ENCODE results near the gene TMPRSS4. TPM values are rescaled to one million over a fixed set of nuclear protein-coding genes. Genes with fewer than 3 reads are reported as not detected.

The TMPRSS4 gene
- total and polyA plus RNA-seq, 2 experiments from 2014 or later: 0.10 to 0.58 TPM

DNA sequence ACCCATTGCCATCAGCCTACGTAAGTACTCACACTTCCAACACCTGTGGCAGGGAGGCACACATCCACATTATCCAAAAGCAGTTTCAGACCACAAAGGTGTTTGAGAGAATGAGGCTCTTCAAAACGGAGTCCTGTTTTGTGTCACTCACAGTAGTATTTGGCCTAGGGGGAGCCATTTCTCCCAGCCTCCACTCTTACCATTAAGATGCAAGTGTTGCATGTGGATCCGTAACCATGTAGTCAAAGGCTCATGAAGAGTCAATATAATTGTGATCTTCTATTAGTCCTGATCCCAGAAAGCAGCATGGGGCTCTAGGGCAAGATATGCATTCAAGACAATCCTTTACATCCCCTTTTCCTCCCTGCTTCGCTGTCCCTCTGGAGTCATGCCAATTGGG, 49.2 kb upstream of the TMPRSS4 start:
- Histone ChIP-seq H3K9me2 (ENCODE audit: insufficient read depth) (no peaks in the 10 kb centered on the region; the same call in 1 of the 2 replicates), H3K36me3 (ENCODE audit: insufficient read depth) (no peaks in the 10 kb centered on the region), H3K4me3 (no peak overlapping the region), H3K27ac (ENCODE audit: low read depth) (no peak overlapping the region), H3K79me2 (replicated peaks; ENCODE audit: insufficient read depth) (no peaks in the 10 kb centered on the region), H3K4me2 (no peak overlapping the region), H2AFZ (0 out of 2 replicates have a peak overlapping the region, but pooled peaks have one; percentile 39), H3F3A (replicated peaks; ENCODE audit: low read depth) (no peaks in the 10 kb centered on the region), H3K4me1 (ENCODE audit: insufficient read depth) (no peaks in the 10 kb centered on the region), H4K20me1 (replicated peaks; ENCODE audit: insufficient read depth) (no peaks in the 10 kb centered on the region), H3K27me3 (ENCODE audit: insufficient read depth) (no peaks in the 10 kb centered on the region)
- Mint-ChIP-seq H3K9me3 (no peaks in the 10 kb centered on the region; the same call in 1 of the 3 replicates), H3K4me1 (no peaks in the 10 kb centered on the region), H3K27me3 (ENCODE audit: insufficient read depth, low read depth, poor library complexity) (no peaks in the 10 kb centered on the region), H3K36me3 (ENCODE audit: low read depth) (no peaks in the 10 kb centered on the region), H3K4me3 (no peak overlapping the region), H3K27ac (no peak overlapping the region)
- TF ChIP-seq EZH2 (IDR thresholded peaks at IDR 0.05; ENCODE audit: low read depth, unreplicated experiment): no peak
- TF ChIP-seq NANOG (IDR thresholded peaks at IDR 0.05; ENCODE audit: borderline replicate concordance): no peak
- TF ChIP-seq, protein P1, sequence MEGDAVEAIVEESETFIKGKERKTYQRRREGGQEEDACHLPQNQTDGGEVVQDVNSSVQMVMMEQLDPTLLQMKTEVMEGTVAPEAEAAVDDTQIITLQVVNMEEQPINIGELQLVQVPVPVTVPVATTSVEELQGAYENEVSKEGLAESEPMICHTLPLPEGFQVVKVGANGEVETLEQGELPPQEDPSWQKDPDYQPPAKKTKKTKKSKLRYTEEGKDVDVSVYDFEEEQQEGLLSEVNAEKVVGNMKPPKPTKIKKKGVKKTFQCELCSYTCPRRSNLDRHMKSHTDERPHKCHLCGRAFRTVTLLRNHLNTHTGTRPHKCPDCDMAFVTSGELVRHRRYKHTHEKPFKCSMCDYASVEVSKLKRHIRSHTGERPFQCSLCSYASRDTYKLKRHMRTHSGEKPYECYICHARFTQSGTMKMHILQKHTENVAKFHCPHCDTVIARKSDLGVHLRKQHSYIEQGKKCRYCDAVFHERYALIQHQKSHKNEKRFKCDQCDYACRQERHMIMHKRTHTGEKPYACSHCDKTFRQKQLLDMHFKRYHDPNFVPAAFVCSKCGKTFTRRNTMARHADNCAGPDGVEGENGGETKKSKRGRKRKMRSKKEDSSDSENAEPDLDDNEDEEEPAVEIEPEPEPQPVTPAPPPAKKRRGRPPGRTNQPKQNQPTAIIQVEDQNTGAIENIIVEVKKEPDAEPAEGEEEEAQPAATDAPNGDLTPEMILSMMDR (conservative IDR thresholded peaks at IDR 0.05; ENCODE audit: low read depth in 2 of 2): peak in 1 of 2 experiments; percentile 51; a peak in 3 of 4 replicates
- ATAC-seq: no peak
- peak; percentile 15 for DNase-seq (ENCODE audit: low spot score)

DNA sequence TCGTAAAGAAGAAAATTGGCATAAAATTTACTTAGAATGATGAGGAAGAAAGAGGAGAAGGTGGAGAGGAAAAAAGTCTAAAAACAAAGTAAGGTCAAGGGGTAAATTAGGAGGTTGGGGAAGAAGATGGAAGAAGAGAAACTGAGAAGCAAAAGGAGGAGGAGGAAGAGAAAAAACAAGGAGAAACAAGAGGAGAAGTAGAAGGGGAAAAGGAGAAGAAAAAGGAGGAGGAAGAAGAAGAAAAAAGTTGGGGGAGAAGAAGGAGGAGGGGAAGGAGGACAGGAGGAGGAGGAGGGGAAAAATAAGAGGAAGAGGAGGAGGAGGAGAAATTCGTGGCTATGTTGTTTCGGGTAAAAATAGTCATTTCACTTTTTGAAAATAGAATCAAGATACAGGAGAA, 48.3 kb upstream of the TMPRSS4 start:
- no peaks in the 10 kb centered on the region for H3K27me3 Mint-ChIP-seq (ENCODE audit: insufficient read depth, low read depth, poor library complexity)
- Histone ChIP-seq H3K27me3 (ENCODE audit: insufficient read depth) (no peaks in the 10 kb centered on the region), H4K20me1 (replicated peaks; ENCODE audit: insufficient read depth) (no peaks in the 10 kb centered on the region), H3K9me2 (ENCODE audit: insufficient read depth) (no peaks in the 10 kb centered on the region; the same call in 1 of the 2 replicates), H3K4me2 (no peak overlapping the region), H3K36me3 (ENCODE audit: insufficient read depth) (no peaks in the 10 kb centered on the region), H3K4me1 (ENCODE audit: insufficient read depth) (no peaks in the 10 kb centered on the region), H3F3A (replicated peaks; ENCODE audit: low read depth) (no peaks in the 10 kb centered on the region), H2AFZ (no peak overlapping the region), H3K4me3 (no peak overlapping the region), H3K27ac (ENCODE audit: low read depth) (no peak overlapping the region), H3K79me2 (replicated peaks; ENCODE audit: insufficient read depth) (no peaks in the 10 kb centered on the region)
- no peaks in the 10 kb centered on the region for H3K36me3 Mint-ChIP-seq (ENCODE audit: low read depth)
- ATAC-seq (no peak), DNase-seq (ENCODE audit: low spot score) (no peak)
- H3K27ac Mint-ChIP-seq: no peak overlapping the region
- H3K9me3 Mint-ChIP-seq: no peaks in the 10 kb centered on the region; the same call in 1 of the 3 replicates
- H3K4me3 Mint-ChIP-seq: no peak overlapping the region
- no peaks in the 10 kb centered on the region for H3K4me1 Mint-ChIP-seq
- TF ChIP-seq EZH2phosphoT487 (IDR thresholded peaks at IDR 0.05; ENCODE audit: unreplicated experiment) (no peak), JUNB (IDR thresholded peaks at IDR 0.05; ENCODE audit: unreplicated experiment) (no peak), NANOG (IDR thresholded peaks at IDR 0.05; ENCODE audit: borderline replicate concordance) (no peak), ZNF331 (CRISPR knock-in tag; IDR thresholded peaks at IDR 0.05; ENCODE audit: low read depth) (no peak), CREB1 (CRISPR knock-in tag; IDR thresholded peaks at IDR 0.05; ENCODE audit: low read depth) (no peak), POLR2AphosphoS5 (IDR thresholded peaks at IDR 0.05; ENCODE audit: low read depth) (no peak), ZNF114 (CRISPR knock-in tag; IDR thresholded peaks at IDR 0.05) (no peak)
- TF ChIP-seq, protein P2, sequence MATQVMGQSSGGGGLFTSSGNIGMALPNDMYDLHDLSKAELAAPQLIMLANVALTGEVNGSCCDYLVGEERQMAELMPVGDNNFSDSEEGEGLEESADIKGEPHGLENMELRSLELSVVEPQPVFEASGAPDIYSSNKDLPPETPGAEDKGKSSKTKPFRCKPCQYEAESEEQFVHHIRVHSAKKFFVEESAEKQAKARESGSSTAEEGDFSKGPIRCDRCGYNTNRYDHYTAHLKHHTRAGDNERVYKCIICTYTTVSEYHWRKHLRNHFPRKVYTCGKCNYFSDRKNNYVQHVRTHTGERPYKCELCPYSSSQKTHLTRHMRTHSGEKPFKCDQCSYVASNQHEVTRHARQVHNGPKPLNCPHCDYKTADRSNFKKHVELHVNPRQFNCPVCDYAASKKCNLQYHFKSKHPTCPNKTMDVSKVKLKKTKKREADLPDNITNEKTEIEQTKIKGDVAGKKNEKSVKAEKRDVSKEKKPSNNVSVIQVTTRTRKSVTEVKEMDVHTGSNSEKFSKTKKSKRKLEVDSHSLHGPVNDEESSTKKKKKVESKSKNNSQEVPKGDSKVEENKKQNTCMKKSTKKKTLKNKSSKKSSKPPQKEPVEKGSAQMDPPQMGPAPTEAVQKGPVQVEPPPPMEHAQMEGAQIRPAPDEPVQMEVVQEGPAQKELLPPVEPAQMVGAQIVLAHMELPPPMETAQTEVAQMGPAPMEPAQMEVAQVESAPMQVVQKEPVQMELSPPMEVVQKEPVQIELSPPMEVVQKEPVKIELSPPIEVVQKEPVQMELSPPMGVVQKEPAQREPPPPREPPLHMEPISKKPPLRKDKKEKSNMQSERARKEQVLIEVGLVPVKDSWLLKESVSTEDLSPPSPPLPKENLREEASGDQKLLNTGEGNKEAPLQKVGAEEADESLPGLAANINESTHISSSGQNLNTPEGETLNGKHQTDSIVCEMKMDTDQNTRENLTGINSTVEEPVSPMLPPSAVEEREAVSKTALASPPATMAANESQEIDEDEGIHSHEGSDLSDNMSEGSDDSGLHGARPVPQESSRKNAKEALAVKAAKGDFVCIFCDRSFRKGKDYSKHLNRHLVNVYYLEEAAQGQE (IDR thresholded peaks at IDR 0.05; ENCODE audit: unreplicated experiment): no peak
- TF ChIP-seq, protein P3, sequence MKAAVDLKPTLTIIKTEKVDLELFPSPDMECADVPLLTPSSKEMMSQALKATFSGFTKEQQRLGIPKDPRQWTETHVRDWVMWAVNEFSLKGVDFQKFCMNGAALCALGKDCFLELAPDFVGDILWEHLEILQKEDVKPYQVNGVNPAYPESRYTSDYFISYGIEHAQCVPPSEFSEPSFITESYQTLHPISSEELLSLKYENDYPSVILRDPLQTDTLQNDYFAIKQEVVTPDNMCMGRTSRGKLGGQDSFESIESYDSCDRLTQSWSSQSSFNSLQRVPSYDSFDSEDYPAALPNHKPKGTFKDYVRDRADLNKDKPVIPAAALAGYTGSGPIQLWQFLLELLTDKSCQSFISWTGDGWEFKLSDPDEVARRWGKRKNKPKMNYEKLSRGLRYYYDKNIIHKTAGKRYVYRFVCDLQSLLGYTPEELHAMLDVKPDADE (IDR thresholded peaks at IDR 0.05): no peak
